H9 (cell line): ENCODE measurements around the gene CFAP46. TPM values are rescaled to one million over a fixed set of nuclear protein-coding genes. Genes with fewer than 3 reads are reported as not detected.

Experiments used
- DNase-seq: peaks from one replicate; pipeline ENCODE4 v3.0.0-alpha.2; 2017
- H2AFZ ChIP-seq: one replicate; pipeline ENCODE4 v1.6.1; 2013; ENCODE audit warnings: mild to moderate bottlenecking, low read length, control low read depth, moderate library complexity
- H2AK5ac ChIP-seq: 2 replicates; pipeline ENCODE4 v1.6.1; 2013; ENCODE audit warnings: low read length, control low read depth, mixed read lengths; ENCODE audit not compliant: insufficient read length
- H2BK120ac ChIP-seq: one replicate; pipeline ENCODE4 v1.6.1; 2013; ENCODE audit warnings: low read depth, mild to moderate bottlenecking, low read length, control low read depth, inconsistent platforms; ENCODE audit not compliant: poor library complexity, severe bottlenecking
- H2BK12ac ChIP-seq: 2 replicates; pipeline ENCODE4 v1.6.1; 2013; ENCODE audit warnings: low read length, control low read depth, mixed read lengths, low read depth; ENCODE audit not compliant: insufficient read length
- H2BK15ac ChIP-seq: 2 replicates; pipeline ENCODE4 v1.6.1; 2013; ENCODE audit warnings: low read depth, low read length, control low read depth
- H2BK20ac ChIP-seq: one replicate; pipeline ENCODE4 v1.6.1; 2013; ENCODE audit warnings: low read depth, mild to moderate bottlenecking, low read length, control low read depth, inconsistent platforms; ENCODE audit not compliant: poor library complexity, severe bottlenecking
- H2BK5ac ChIP-seq: 2 replicates; pipeline ENCODE4 v1.6.1; 2013; ENCODE audit warnings: low read length, control low read depth, mixed read lengths; ENCODE audit not compliant: insufficient read length
- H3K14ac ChIP-seq: 2 replicates; pipeline ENCODE4 v1.6.1; 2013; ENCODE audit warnings: low read length, control low read depth; ENCODE audit not compliant: insufficient read depth
- H3K18ac ChIP-seq: 2 replicates; pipeline ENCODE4 v1.6.1; 2013; ENCODE audit warnings: low read depth, mild to moderate bottlenecking, mixed read lengths, low read length, control low read depth; ENCODE audit not compliant: insufficient read length
- H3K23ac ChIP-seq: 2 replicates; pipeline ENCODE4 v1.6.1; 2013; ENCODE audit warnings: low read length, control low read depth, mixed read lengths, low read depth; ENCODE audit not compliant: insufficient read length
- H3K23me2 ChIP-seq: 2 replicates; pipeline ENCODE4 v1.6.1; 2013; ENCODE audit warnings: low read depth, mild to moderate bottlenecking, mixed read lengths, low read length, control low read depth; ENCODE audit not compliant: insufficient read length, poor library complexity, severe bottlenecking
- H3K27ac ChIP-seq: 2 replicates; pipeline ENCODE4 v1.5.1; 2013; ENCODE audit warnings: low read length, control low read depth, mixed read lengths, low read depth; ENCODE audit not compliant: insufficient read length
- H3K27me3 ChIP-seq: 2 replicates; pipeline ENCODE4 v1.6.1; 2013; ENCODE audit warnings: low read length, control low read depth, inconsistent platforms; ENCODE audit not compliant: insufficient read depth
- H3K4ac ChIP-seq: 2 replicates; pipeline ENCODE4 v1.6.1; 2013; ENCODE audit warnings: low read depth, mild to moderate bottlenecking, control low read depth, inconsistent platforms, low read length, moderate library complexity
- H3K4me1 ChIP-seq: 2 replicates; pipeline ENCODE4 v1.6.1; 2013; ENCODE audit warnings: low read length, control low read depth, inconsistent platforms; ENCODE audit not compliant: insufficient read depth
- H3K4me2 ChIP-seq: 2 replicates; pipeline ENCODE4 v1.6.1; 2013; ENCODE audit warnings: low read length, control low read depth, mixed read lengths; ENCODE audit not compliant: insufficient read length, insufficient read depth
- H3K56ac ChIP-seq: 2 replicates; pipeline ENCODE4 v1.6.1; 2013; ENCODE audit warnings: low read depth, mild to moderate bottlenecking, mixed read lengths, low read length, control low read depth; ENCODE audit not compliant: insufficient read length
- H3K79me1 ChIP-seq: 2 replicates; pipeline ENCODE4 v1.6.1; 2013; ENCODE audit warnings: low read depth, mild to moderate bottlenecking, moderate library complexity, low read length, control low read depth, inconsistent platforms; ENCODE audit not compliant: insufficient read depth, poor library complexity, severe bottlenecking
- H3K79me2 ChIP-seq: 2 replicates; pipeline ENCODE4 v1.6.1; 2013; ENCODE audit warnings: low read length, control low read depth, inconsistent platforms; ENCODE audit not compliant: insufficient read depth
- H3K9ac ChIP-seq: 2 replicates; pipeline ENCODE4 v1.6.1; 2013; ENCODE audit warnings: low read length, control low read depth, mixed read lengths; ENCODE audit not compliant: insufficient read length; ENCODE audit errors: extremely low read depth
- H3K9me3 ChIP-seq: one replicate; pipeline ENCODE4 v1.6.1; 2013; ENCODE audit warnings: low read depth, low read length, inconsistent platforms; ENCODE audit not compliant: control insufficient read depth
- H3T11ph ChIP-seq: one replicate; pipeline ENCODE4 v1.6.1; 2013; ENCODE audit warnings: mild to moderate bottlenecking, low read length, control low read depth, inconsistent platforms
- H4K20me1 ChIP-seq: one replicate; pipeline ENCODE4 v1.6.1; 2013; ENCODE audit not compliant: control insufficient read depth, insufficient read length, insufficient read depth
- H4K5ac ChIP-seq: 2 replicates; pipeline ENCODE4 v1.6.1; 2013; ENCODE audit warnings: low read depth, mild to moderate bottlenecking, mixed read lengths, low read length, control low read depth; ENCODE audit not compliant: insufficient read length
- H4K8ac ChIP-seq: replicated peaks from 2 replicates; pipeline ENCODE4 v1.6.1; 2013; ENCODE audit warnings: low read length, control low read depth, mixed read lengths, low read depth; ENCODE audit not compliant: insufficient read length
- H4K91ac ChIP-seq: 2 replicates; pipeline ENCODE4 v1.6.1; 2013; ENCODE audit warnings: low read depth, mild to moderate bottlenecking, moderate library complexity, mixed read lengths, low read length, control low read depth; ENCODE audit not compliant: insufficient read length
- H3K27ac Mint-ChIP-seq, 3 experiments: 2 replicates in 2 of 3; 3 replicates in 1 of 3; pipeline ENCODE4 v1.8.0; 2020 to 2021; ENCODE audit warnings: mixed read lengths in 3 of 3, mild to moderate bottlenecking in 1 of 3, moderate library complexity in 1 of 3
- H3K27me3 Mint-ChIP-seq: 2 replicates; pipeline ENCODE4 v1.8.0; 2021; ENCODE audit warnings: low read depth, mild to moderate bottlenecking, moderate library complexity, mixed read lengths
- H3K36me3 Mint-ChIP-seq, 3 experiments: 2 replicates in 2 of 3; 3 replicates in 1 of 3; pipeline ENCODE4 v1.8.0; 2020 to 2021; ENCODE audit warnings: low read depth in 3 of 3, mixed read lengths in 3 of 3; ENCODE audit not compliant: insufficient read depth in 1 of 3
- H3K4me1 Mint-ChIP-seq, 2 experiments: 2 replicates each; pipeline ENCODE4 v1.8.0; 2020; ENCODE audit warnings: mixed read lengths in 2 of 2
- H3K4me3 Mint-ChIP-seq, 2 experiments: 2 replicates in 1 of 2; 3 replicates in 1 of 2; pipeline ENCODE4 v1.8.0; 2020 to 2021; ENCODE audit warnings: mild to moderate bottlenecking in 2 of 2, mixed read lengths in 2 of 2, moderate library complexity in 1 of 2
- H3K9me3 Mint-ChIP-seq, 2 experiments: 2 replicates in 1 of 2; 3 replicates in 1 of 2; pipeline ENCODE4 v1.8.0; 2020; ENCODE audit warnings: mild to moderate bottlenecking in 2 of 2, mixed read lengths in 2 of 2, moderate library complexity in 1 of 2
- WGBS: extraction: QIAGEN DNeasy Blood & Tissue Kit; methylation state at CpG from one replicate; pipeline ENCODE4 v1.1.7; 2013; ENCODE audit warnings: missing lambda C conversion rate, low lambda C conversion rate, mixed read lengths; ENCODE audit not compliant: insufficient read length; ENCODE audit errors: extremely low coverage; 5-methylcytosine and 5-hydroxymethylcytosine counted together
- total RNA-seq: library from RNA; stranded (reverse); gene quantifications from 2 replicates; pipeline ENCODE4 v1.2.1, GENCODE V29; 2021
- TF ChIP-seq, protein P1 (sequence below): fragments of 200-600 bp; sonication (generic); conservative IDR thresholded peaks from 3 replicates; pipeline ENCODE4 v1.8.0; 2021; ENCODE audit warnings: antibody characterized with exemption, mild to moderate bottlenecking

CFAP46 gene
- total RNA-seq, 1 experiment from 2014 or later = 3.1 TPM

DNA sequence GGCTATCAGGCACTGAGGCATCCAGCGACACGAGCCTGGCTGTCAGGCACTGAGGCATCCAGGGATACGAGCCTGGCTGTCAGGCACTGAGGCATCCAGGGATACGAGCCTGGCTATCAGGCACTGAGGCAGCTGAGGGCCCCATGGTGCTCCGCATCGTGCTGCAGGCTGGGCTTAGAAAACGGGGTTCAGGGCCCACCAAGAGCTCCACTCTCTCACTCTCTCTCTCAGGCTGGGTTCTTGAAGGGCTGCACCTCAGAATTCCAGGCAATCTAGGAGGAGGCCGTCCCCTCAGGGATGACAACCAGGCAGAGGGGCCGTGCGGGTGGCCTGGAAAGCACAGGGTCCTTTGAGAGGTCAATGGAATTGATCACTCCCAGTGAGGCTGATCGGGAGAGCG, 69.0 kb downstream of the CFAP46 start:
- no peak overlapping the region for H2AK5ac ChIP-seq
- no peak overlapping the region for H3K18ac ChIP-seq
- no peak overlapping the region for H3T11ph ChIP-seq
- Mint-ChIP-seq H3K36me3 (peaks cover 3 to 8% (median 8%) of the 10 kb centered on the region in 3 experiments; a peak in 6 of 7 replicates), H3K27ac (no peak overlapping the region), H3K4me3 (no peak overlapping the region), H3K4me1 (peaks cover 0 to under 1% of the 10 kb centered on the region in 2 experiments; a peak in 1 of 4 replicates), H3K9me3 (peaks cover 20 to 23% of the 10 kb centered on the region in 2 experiments), H3K27me3 (peaks cover 13% of the 10 kb centered on the region)
- H3K56ac ChIP-seq = no peak overlapping the region
- TF ChIP-seq, protein P1, sequence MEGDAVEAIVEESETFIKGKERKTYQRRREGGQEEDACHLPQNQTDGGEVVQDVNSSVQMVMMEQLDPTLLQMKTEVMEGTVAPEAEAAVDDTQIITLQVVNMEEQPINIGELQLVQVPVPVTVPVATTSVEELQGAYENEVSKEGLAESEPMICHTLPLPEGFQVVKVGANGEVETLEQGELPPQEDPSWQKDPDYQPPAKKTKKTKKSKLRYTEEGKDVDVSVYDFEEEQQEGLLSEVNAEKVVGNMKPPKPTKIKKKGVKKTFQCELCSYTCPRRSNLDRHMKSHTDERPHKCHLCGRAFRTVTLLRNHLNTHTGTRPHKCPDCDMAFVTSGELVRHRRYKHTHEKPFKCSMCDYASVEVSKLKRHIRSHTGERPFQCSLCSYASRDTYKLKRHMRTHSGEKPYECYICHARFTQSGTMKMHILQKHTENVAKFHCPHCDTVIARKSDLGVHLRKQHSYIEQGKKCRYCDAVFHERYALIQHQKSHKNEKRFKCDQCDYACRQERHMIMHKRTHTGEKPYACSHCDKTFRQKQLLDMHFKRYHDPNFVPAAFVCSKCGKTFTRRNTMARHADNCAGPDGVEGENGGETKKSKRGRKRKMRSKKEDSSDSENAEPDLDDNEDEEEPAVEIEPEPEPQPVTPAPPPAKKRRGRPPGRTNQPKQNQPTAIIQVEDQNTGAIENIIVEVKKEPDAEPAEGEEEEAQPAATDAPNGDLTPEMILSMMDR = no peak
- no peaks in the 10 kb centered on the region for H3K27me3 ChIP-seq
- no peak overlapping the region for H4K5ac ChIP-seq
- no peak overlapping the region for H3K4me2 ChIP-seq
- no peak overlapping the region for H3K9ac ChIP-seq
- H2AFZ ChIP-seq = no peak overlapping the region
- DNase-seq = no peak
- no peak overlapping the region for H3K4ac ChIP-seq
- H2BK5ac ChIP-seq = no peak overlapping the region
- peaks cover 5% of the 10 kb centered on the region for H3K9me3 ChIP-seq
- no peaks in the 10 kb centered on the region for H3K4me1 ChIP-seq
- H3K23ac ChIP-seq = no peak overlapping the region
- H3K27ac ChIP-seq = no peak overlapping the region
- no peak overlapping the region for H2BK15ac ChIP-seq
- no peaks in the 10 kb centered on the region for H3K23me2 ChIP-seq
- no peaks in the 10 kb centered on the region for H4K20me1 ChIP-seq
- H2BK12ac ChIP-seq = no peak overlapping the region
- no peaks in the 10 kb centered on the region for H3K79me2 ChIP-seq
- WGBS = no CpG with 5 or more reads among the region's 12 CpGs
- no peak overlapping the region for H4K8ac ChIP-seq
- no peaks in the 10 kb centered on the region for H3K79me1 ChIP-seq
- no peak overlapping the region for H4K91ac ChIP-seq
- no peak overlapping the region for H2BK120ac ChIP-seq
- no peak overlapping the region for H3K14ac ChIP-seq
- H2BK20ac ChIP-seq = no peak overlapping the region
